HL-60 (cell line): ENCODE results near the gene KRTAP4-6.

Source experiments
- DNase-seq, 2 experiments: peaks; one replicate each; pipeline ENCODE4 v3.0.0-alpha.2; 2010 to 2020; ENCODE audit warnings: low read depth in 1 of 2, low spot score in 1 of 2
- H3K27ac ChIP-seq: fragments of 250-450 bp; sonication (Bioruptor Pico); replicated peaks from 2 replicates; pipeline ENCODE4 v1.5.1; 2020; ENCODE audit warnings: mild to moderate bottlenecking, moderate library complexity
- H3K27me3 ChIP-seq: fragments of 250-450 bp; sonication (Bioruptor Pico); 2 replicates; pipeline ENCODE4 v1.5.1; 2021; ENCODE audit warnings: mild to moderate bottlenecking, moderate library complexity; ENCODE audit not compliant: insufficient read depth, poor library complexity, severe bottlenecking
- H3K4me3 ChIP-seq: replicated peaks from 2 replicates; pipeline ENCODE4 v1.5.1; 2011; ENCODE audit warnings: mild to moderate bottlenecking, control low read depth, low read length; ENCODE audit not compliant: insufficient read depth
- CTCF ChIP-seq: IDR thresholded peaks from one replicate; pipeline ENCODE4 v1.5.1; 2011; ENCODE audit warnings: low read length, control low read depth, inconsistent platforms; ENCODE audit not compliant: insufficient read depth
- GABPA ChIP-seq: IDR thresholded peaks from 2 replicates; pipeline ENCODE4 v1.6.1; 2012; ENCODE audit warnings: low read depth
- POLR2AphosphoS5 ChIP-seq: IDR thresholded peaks from 2 replicates; pipeline ENCODE4 v1.6.1; 2012; ENCODE audit warnings: low read depth
- REST ChIP-seq: IDR thresholded peaks from 2 replicates; pipeline ENCODE4 v1.6.1; 2012; ENCODE audit warnings: low read depth; ENCODE audit not compliant: insufficient replicate concordance
- SPI1 ChIP-seq: IDR thresholded peaks from 2 replicates; pipeline ENCODE4 v1.6.1; 2012; ENCODE audit warnings: low read depth, mild to moderate bottlenecking, borderline replicate concordance

The KRTAP4-6 gene

GRCh38 chr17:41133880-41134735 is 6.2 kb downstream of the KRTAP4-6 start:
- Histone ChIP-seq H3K27ac (no peak overlapping the region), H3K27me3 (no peaks in the 10 kb centered on the region), H3K4me3 (no peak overlapping the region)
- DNase-seq = no peak
- TF ChIP-seq CTCF (no peak), GABPA (no peak), SPI1 (no peak), REST (no peak)

GRCh38 chr17:41131979-41132378 is 8.4 kb downstream of the KRTAP4-6 start:
- TF ChIP-seq GABPA (no peak), POLR2AphosphoS5 (no peak), CTCF (no peak), SPI1 (no peak), REST (no peak)
- Histone ChIP-seq H3K27me3 (no peaks in the 10 kb centered on the region), H3K27ac (no peak overlapping the region), H3K4me3 (no peak overlapping the region)
- no peak for DNase-seq

- Histone ChIP-seq H3K27ac (no peak overlapping the region), H3K4me3 (no peak overlapping the region), H3K27me3 (no peaks in the 10 kb centered on the region)
- TF ChIP-seq CTCF (no peak), REST (no peak), POLR2AphosphoS5 (no peak), GABPA (no peak), SPI1 (no peak)
- DNase-seq = no peak
Observed at GRCh38 chr17:41127371-41127770, 13.0 kb downstream of the KRTAP4-6 start.
